HK-2 (cell line): ENCODE results near the gene NCSTN.

ENCODE experiments used
- DNase-seq: peaks from one replicate; pipeline ENCODE4 v3.0.0-alpha.2; 2018; ENCODE audit not compliant: unreplicated experiment

Gene NCSTN

GRCh38 chr1:160342953-160343869, at the start of gene NCSTN, which contains the start of gene COPA:
NCSTN (plus strand) TSS chr1:160343383; CDS start chr1:160343397, 14 bp downstream.
COPA (minus strand) TSS chr1:160343250; CDS start chr1:160343170, 80 bp downstream.
- DNase-seq = peak; percentile 91

DNA sequence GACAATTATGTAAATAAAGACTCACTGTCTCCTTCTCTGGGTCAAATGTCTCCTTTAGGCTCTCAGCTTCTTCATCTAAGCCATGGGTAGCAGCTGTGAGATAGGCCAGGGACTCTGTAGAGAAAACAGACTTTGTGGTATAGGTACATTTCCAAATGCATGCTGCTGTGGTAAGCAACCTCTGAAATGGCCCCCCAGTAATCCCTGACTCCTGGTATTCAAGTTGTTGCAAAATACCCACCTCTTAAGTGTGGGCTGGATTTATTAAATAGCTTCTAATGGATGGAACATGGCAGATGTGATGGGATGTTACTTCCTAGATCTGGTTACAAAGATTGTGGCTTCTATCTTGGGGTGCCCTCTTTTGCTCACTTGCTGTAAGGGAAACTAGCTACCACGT, 47.1 kb upstream of the NCSTN start:
- no peak for DNase-seq

DNA sequence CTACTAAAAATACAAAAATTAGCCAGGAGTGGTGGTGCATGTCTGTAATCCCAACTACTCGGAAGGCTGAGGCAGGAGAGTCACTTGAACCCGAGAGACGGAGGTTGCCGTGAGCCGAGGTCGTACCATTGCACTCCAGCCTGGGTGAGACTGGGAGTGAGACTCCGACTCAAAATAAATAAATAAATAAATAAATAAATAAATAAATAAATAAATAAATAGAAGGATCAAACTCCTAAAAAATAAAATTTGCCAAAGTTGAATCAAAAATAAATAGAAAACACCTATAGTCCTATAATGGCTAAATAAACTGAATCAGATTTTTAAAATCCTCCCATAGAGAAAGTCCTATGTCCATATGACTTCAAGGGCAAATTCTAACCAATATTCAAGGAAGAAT, 43.0 kb upstream of the NCSTN start:
- no peak for DNase-seq

DNA sequence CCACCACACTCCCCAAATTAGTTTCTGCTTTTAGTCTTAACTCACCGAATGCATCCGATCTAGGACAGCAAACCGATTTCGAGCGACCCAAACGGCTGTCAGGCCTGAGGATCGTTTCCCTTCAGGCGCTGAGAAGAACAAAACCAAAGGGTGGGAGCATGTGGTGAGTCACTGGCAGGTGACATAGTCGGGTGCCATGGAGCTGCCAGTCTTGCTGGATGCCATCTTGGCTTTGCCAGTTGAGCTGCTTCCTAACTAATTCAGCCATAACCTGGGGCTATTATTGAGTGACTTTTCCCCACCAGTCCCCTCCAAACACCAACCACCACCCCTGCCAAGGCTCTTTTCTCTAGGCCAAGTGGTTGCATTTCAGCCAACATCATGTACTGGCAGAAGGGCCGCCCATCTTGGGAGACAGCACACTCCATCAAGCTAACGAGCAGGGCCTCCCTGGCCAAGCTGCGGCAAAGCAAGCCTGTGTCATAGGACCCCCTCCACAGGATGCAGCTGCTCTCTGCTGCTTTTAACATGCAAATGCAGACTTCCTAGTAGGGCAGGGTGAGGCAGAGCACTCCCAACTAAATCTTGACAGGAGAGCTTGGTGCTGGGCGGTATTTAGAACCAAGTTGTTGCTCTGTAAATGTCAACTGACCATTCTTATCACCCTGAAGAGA, 35.9 kb upstream of the NCSTN start:
- no peak for DNase-seq

- DNase-seq = no peak
These were observed 34.6 kb upstream of the NCSTN start for GRCh38 chr1:160308451-160309184.

- no peak for DNase-seq
These were observed 34.0 kb upstream of the NCSTN start for GRCh38 chr1:160309185-160309557.

DNA sequence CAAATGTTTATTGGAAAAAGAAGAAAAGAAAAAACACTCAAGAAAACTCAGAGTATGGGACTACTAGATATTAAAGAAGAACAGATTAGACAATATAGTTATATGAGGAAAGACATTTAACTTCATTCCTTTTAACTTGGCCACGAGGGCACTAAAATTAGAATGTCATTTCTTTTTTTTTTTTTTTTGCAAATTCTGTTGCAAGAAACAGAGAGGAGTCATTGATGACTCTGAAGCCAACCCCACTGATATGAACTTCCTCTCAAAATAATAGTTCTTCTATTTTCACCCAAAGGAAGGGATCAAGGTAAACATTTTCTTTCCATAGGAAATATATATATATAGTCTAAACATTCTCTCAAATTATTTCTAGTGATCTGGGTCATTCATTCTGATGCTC, 33.6 kb upstream of the NCSTN start:
- no peak for DNase-seq

DNA sequence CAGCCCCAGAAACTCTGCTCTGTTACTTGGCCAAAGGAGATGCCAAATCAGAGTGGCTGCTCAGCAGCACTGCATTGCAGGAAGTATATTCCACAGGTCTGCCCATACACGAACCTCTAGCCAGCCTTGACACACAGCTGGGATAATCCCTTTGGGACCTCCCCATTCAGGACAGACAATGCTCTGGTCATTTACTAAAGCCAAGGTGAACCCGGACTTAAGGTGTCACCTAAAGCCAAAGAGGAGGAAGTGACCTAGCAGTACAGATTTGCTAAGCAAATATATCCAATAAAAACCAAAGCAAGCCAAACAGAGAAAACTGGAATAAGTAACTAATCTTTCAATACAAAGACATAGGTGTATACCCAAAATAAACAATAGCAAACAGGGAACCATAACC, 27.8 kb upstream of the NCSTN start:
- DNase-seq = no peak

DNA sequence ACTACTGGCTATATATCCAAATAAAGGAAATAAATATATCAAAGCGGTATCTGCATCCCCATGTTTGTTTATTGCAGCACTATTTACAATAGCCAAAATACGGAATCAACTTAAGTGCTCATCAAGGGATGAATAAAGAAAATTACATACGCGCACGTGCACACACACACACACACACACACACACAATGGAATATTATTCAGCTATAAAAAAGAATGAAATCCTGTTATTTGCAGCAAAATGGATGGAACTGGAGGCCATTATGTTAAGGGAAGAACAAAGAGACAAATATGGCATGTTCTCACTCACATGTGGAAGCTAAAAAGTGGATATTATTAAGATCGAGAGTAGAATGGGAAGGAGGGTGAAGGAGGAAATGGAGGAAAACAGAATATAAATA, 20.4 kb upstream of the NCSTN start:
- DNase-seq = no peak

GRCh38 chr1:160325252-160325651, 17.9 kb upstream of the NCSTN start:
- DNase-seq = no peak

DNA sequence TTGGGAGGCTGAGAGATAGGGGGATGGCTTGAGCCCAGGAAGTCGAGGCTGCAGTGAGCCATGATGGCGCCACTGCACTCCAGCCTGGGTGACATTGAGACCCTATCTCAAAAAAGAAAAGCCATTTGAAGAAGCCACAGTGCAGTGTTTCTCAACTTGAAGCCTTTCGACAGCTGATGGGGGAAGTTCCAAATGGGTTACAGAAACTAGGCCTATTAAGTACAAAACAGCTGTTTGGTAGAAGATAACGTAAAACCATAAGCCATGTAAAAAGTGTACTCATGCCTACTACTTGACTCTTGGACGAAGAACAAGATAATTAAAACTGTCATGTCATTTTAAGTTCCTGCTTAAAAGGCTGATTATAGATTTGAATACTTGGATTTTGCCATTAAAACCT, 16.8 kb upstream of the NCSTN start:
- no peak for DNase-seq

GRCh38 chr1:160328184-160328583, 15.0 kb upstream of the NCSTN start:
- no peak for DNase-seq

DNA sequence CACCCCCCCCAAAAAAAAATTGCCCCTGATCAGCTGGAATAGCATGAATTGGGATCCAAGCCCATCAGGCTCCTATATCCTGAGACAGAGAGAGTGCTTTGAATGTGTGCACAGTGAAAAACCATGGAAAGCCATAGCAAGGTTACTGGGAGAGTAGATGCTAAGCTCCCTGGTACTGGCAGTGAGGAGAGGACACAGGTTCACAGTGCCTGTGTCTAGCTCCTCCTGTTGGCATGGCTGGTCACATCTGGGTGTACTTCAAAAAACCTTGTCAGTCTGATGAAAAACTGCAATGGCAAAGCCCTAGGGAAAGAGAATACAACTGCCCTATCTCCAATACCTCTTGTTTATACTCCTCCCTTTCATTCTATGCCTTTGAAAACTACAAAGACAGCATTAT, 13.1 kb upstream of the NCSTN start:
- DNase-seq = no peak

DNA sequence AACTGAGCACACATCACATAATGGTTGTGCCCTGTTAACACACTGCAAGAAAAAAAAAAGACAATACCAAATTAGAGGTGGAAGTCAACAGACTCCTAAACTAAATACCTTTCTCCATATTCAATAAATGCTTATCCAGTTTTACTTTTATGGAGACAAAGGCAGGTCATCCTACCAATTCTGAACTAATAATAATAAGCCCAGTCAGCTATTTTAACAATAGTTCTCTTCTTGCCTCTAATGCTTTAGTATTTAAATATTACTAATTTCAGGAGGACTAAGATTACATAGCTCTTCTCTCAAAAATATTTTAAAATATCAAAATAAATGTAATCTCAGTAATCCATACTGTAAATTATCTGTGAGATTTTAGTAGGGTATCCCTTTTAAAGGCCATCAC, 10.7 kb upstream of the NCSTN start:
- DNase-seq = no peak

DNA sequence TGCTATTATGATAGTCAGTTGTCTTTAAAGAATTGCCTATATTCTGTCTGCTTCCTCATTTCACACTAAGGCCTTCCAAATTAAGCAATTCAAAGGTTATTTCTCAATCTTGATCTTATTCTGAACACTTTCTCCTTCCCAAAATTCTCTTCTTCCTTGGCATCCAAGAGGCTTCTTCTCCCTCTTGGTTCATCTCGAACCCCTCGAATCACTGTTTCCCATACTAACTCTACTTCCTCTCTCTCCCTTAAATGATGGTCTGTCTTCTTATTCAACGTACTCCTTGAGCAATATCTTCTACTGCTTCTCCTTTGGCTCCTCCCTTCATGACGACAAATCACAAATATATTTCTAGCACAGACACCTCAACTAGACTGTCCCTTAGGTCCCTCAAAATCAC, 4.6 kb upstream of the NCSTN start:
- no peak for DNase-seq

- no peak for DNase-seq
These were observed 3.0 kb upstream of the NCSTN start for GRCh38 chr1:160340146-160340545.

DNA sequence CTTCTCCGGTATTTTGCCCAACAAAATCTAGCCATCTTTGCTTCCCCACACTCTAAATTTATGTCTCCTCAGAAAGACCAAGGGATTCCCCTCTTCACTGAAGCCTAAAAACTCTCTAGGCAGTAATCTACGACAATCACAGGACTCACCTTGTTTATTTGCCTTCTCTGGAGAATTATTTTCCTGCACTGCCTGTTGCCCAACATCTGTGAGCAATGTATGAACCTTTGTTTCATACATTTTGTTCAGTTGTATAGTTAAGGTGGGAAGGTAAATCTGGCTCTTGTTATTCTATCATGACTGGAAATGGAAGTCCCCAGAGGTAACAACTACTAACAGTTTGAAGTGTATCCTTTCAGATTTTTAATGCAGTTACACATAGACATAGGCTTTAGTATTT, 2.3 kb upstream of the NCSTN start:
- DNase-seq = no peak

- no peak for DNase-seq
These were observed 657 bp upstream of the NCSTN start for GRCh38 chr1:160342526-160342925.

DNA sequence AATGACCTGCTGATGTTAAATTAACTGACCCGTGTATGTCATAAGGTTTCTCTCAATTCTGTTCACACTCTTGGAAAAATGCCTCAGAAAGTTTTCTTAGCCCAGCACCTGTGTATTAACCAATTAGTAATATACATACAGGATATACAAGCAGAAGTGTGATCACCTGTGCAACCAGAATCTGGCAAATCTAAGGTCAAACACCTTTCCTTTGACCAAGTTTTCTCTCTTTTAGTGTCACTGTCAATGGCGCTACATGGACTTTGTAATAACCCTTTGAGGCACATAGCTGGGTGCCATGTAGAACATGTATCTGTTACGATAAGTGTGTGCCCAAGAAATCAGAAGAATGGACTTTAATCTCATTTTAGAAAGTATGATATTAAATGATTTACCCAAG, 1.1 kb downstream of the NCSTN start:
- DNase-seq = no peak

- no peak for DNase-seq
These were observed 1.8 kb downstream of the NCSTN start for GRCh38 chr1:160344936-160345335.

DNA sequence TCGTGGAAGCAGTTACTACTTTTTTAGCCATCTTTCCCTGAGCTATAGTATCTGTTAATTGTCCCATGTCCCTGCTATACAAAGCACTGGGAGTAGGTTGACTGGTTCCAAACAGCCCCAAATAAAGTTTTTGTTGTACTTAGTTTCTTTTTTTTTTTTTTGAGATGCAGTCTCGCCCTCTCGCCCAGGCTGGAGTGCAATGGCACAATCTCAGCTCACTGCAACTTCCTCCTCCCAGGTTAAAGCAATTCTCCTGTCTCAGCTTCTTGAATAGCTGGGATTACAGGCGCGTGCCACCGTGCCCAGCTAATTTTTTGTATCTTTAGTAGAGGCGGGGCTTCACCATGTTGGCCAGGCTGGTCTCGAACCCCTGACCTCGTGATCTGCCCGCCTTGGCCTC, 3.3 kb downstream of the NCSTN start:
- DNase-seq = no peak

DNA sequence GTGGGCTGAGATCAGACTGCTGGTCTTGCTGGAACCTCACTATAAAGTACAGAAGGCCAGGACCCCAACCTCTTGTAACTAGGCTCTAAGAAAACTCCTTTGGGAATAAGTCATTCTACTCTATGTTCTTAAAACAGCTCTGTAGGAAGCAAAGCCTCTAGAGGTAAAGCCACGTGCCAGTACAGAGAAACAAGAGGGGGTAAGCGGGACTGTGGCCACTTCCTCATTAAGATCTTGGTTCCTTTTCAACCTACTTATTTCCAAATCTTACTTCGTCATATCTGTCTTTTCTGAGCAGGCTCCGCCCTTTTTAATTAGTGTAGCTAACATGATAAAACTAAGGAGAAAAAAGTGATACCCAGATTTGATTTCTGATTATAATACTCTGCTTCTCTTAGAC, 3.8 kb downstream of the NCSTN start:
- no peak for DNase-seq

DNA sequence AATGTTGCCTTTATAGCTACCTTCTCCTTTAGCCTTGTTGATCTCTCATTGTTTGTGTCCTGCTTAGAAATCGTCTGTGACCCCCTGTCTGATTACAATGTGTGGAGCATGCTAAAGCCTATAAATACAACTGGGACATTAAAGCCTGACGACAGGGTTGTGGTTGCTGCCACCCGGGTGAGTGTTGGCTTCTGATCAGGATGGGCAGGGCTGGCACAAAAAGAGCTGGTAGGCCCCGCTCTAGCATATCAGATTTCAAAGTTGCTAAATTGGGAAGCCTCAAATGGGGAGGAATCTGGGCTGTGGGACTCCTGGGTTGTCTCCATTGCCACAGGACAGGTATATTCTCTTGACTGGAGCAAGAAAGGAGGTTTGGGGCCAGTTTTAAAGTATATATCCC, 8.4 kb downstream of the NCSTN start:
- DNase-seq = no peak
